ENCODE measurements around the gene CRTAC1.
A peak's percentile ranks its signal among the peaks of the same experiment; 100 is the strongest.

Gene CRTAC1

GRCh38 chr10:97922022-97922758 lies 108.2 kb downstream of the CRTAC1 start:
- DNase-seq = no peak

GRCh38 chr10:97921581-97922021 lies 108.8 kb downstream of the CRTAC1 start:
- no peak for DNase-seq

- DNase-seq = no peak
Observed at GRCh38 chr10:97920865-97921264, 109.6 kb downstream of the CRTAC1 start.

GRCh38 chr10:97919012-97919411 lies 111.4 kb downstream of the CRTAC1 start:
- DNase-seq = no peak

GRCh38 chr10:97916586-97916985 lies 113.8 kb downstream of the CRTAC1 start:
- DNase-seq = no peak

GRCh38 chr10:97915346-97916131 lies 114.9 kb downstream of the CRTAC1 start:
- no peak for DNase-seq

- peak; percentile 78 for DNase-seq
Observed at GRCh38 chr10:97914837-97915211, 115.6 kb downstream of the CRTAC1 start.

- no peak for DNase-seq
Observed at GRCh38 chr10:97914171-97914836, 116.1 kb downstream of the CRTAC1 start.

- DNase-seq = no peak
Observed at GRCh38 chr10:97913614-97914013, 116.8 kb downstream of the CRTAC1 start.

GRCh38 chr10:97913193-97913592 lies 117.2 kb downstream of the CRTAC1 start:
- no peak for DNase-seq

GRCh38 chr10:97911217-97911616 lies 119.2 kb downstream of the CRTAC1 start:
- no peak for DNase-seq

GRCh38 chr10:97910661-97911060 lies 119.8 kb downstream of the CRTAC1 start:
- no peak for DNase-seq

- DNase-seq = no peak
Observed at GRCh38 chr10:97907830-97908229, 122.6 kb downstream of the CRTAC1 start.

GRCh38 chr10:97907211-97907610 lies 123.2 kb downstream of the CRTAC1 start:
- no peak for DNase-seq

- no peak for DNase-seq
Observed at GRCh38 chr10:97905276-97905675, 125.1 kb downstream of the CRTAC1 start.

GRCh38 chr10:97904576-97904975 lies 125.8 kb downstream of the CRTAC1 start:
- DNase-seq = no peak

- no peak for DNase-seq
Observed at GRCh38 chr10:97904018-97904381, 126.4 kb downstream of the CRTAC1 start.

- no peak for DNase-seq
Observed at GRCh38 chr10:97903128-97904017, 127.0 kb downstream of the CRTAC1 start.

- DNase-seq = no peak
Observed at GRCh38 chr10:97901381-97901780, 129.0 kb downstream of the CRTAC1 start.

GRCh38 chr10:97898429-97898828 lies 132.0 kb downstream of the CRTAC1 start:
- no peak for DNase-seq

- DNase-seq = no peak
Observed at GRCh38 chr10:97896756-97897358, 133.6 kb downstream of the CRTAC1 start.

GRCh38 chr10:97895915-97896314 lies 134.5 kb downstream of the CRTAC1 start:
- no peak for DNase-seq
